GM18861 (cell line): ENCODE data around the gene CIAO3.
A peak's percentile ranks its signal among the peaks of the same experiment; 100 is the strongest.

Source experiments
- ATAC-seq: cut with Tn5 transposase; IDR thresholded peaks from one replicate; pipeline ENCODE4 v1.9.1; 2021; ENCODE audit not compliant: unreplicated experiment

CIAO3 gene

DNA sequence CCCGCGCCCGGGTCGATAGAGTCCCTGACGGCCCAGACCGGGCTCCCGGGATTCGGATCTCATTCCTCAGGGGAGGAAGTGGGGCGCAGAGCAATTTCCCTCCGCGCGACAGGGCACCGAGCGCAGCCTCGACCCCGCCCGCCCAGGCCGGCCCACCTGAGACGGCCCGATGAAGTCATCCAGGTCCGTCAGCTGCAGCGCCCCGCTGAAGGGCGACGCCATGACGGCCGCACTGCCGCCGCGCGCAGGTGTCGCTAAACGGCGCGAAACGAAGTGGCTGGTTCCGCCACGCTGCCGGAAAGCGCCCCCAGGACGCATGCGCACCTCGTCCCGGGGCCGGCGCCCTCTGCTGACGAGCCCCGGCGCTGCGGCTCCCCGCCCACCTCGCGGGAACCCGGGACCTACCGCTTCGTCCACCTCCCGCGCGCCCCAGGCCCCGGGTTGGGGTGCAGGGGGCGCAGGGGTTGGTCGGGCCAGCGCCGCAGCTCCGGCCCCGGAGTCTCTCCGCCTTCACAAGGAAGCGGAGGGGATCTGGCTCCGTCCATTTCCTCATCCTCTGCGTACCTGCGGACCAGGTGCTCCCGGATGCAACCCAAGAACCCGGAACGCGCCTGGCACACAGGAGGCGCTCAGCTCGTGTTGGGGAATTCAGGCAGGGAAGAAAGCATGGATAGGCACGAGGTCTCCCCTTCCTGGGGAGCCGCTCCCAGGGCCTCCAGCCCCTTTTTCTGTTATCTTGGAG is at the start of gene CIAO3:
CIAO3 (minus strand) TSS at position 234 of the 742 bp plus-strand sequence; CDS start at position 222, 12 bp downstream.
- peak; percentile 78 for ATAC-seq

DNA sequence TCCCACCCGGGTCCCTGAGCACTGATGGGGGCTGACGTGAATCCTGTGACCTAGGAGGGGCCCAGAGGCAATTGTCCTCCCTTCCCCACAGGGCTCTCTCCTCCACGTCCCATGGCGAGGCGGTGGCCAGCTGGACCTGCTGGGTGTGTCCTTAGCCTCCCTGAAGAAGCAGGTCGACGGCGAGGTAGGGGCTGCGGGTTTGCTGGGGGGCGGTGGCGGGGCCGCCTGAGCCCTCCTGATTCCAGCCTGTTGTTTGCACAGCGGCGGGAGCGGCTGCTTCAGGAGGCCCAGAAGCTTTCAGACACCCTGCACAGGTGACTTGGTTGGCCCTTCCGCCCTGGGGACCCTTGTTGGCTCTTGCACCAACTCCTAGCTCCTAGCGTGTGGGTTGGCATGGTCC is 49.3 kb upstream of the CIAO3 start:
- no peak for ATAC-seq

- no peak for ATAC-seq
Measured at GRCh38 chr16:789191-789850, 48.5 kb upstream of the CIAO3 start.

DNA sequence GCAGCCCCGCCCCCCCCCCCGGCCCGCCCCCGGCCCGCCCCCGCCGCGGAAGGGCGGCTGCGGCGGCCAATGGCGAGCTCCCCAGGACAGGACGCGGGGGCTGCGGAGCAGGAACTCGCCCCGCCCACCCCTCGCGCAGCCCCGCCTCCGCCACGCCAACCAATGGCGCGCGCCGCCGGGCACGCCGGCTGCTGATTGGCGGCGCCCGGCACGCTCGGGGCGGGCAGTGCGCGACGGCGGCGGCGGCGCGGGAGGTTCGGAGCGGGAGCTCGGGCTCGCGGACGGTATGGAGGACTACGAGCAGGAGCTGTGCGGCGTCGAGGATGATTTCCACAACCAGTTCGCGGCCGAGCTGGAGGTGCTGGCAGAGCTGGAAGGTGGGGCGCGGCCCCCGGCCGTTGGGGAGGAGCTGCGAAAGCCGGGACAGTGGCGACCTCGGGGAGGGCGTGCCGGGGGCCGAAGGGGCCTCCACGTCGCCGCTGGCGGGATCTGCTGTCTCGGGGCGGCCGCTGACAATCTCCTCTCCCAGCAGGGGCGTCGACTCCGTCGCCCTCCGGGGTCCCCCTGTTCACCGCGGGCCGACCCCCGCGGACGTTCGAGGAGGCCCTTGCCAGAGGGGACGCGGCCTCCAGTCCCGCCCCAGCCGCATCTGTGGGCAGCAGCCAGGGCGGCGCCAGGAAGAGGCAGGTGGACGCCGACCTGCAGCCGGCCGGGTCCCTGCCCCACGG is 47.8 kb upstream of the CIAO3 start, which contains the start of gene CHTF18:
CHTF18 (plus strand) TSS at position 222 of the 728 bp plus-strand sequence; CDS start at position 287, 65 bp downstream.
- peak; percentile 62 for ATAC-seq

DNA sequence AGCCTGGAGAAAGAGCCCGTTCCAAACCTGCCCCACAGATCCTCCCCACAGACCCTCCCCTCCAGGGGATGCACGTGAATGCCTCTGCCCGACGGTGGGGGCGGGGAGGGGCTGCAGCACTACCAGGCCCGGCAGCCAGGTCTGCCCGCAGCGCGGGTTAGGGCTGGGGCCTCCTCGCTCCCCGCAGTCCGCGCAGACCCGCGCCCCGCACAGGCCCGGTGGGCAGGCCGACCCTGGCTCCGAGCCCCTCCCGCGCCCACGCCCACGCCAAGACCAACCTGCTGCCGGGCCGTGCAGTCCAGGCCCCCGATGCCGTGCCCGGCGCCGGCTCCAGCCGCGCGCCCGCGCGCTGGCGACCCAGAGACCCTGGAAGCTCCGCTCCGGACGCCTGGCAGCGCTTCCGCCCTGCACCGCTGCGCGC is 47.2 kb upstream of the CIAO3 start, which contains the start of gene RPUSD1:
RPUSD1 (minus strand) TSS at position 404 of the 421 bp plus-strand sequence. CDS start 644 bp downstream, outside the sequence.
- ATAC-seq: no peak

GRCh38 chr16:787321-787966 is 46.6 kb upstream of the CIAO3 start:
- no peak for ATAC-seq

- no peak for ATAC-seq
Measured at GRCh38 chr16:785563-786535, 45.1 kb upstream of the CIAO3 start.

GRCh38 chr16:784431-784830 is 43.6 kb upstream of the CIAO3 start:
- no peak for ATAC-seq

DNA sequence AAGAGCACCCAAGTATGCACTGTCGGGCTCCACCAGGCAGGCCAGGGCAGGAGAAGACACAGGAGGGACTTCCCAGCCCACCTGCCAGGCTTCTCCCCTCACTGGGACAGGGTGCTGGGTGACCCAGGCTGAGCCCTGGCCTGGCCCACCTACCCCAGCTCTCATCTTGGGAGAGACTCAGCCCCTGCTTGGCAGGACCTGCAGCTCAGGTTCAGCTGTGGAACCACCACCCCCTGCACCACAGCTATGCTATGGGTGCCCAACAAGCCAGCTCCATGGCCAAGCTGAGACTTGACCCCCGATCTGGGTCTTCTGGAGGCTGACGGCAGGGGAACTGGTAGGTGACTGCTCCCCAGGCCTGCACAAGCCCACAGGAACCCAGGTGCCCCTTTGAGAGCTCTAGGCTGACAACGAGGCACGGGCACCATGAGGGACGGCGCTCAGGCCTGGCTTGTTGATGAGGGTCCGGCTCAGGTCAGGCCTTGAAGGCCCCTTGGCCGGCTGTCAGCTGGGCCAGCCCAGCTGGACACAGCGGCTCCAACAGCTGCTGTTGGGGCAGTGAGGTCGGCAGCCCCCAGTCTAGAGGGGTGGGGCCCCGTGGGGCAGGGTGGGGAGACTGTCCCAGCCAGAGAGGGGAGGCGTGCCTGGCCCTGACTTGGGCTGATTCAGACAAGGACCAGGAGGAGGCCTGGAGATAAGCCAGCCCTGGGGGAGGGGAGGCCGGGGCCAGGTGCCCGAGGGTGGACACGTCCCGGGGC is 42.8 kb upstream of the CIAO3 start:
- no peak for ATAC-seq

- ATAC-seq: no peak
Measured at GRCh38 chr16:782766-783403, 42.1 kb upstream of the CIAO3 start.

DNA sequence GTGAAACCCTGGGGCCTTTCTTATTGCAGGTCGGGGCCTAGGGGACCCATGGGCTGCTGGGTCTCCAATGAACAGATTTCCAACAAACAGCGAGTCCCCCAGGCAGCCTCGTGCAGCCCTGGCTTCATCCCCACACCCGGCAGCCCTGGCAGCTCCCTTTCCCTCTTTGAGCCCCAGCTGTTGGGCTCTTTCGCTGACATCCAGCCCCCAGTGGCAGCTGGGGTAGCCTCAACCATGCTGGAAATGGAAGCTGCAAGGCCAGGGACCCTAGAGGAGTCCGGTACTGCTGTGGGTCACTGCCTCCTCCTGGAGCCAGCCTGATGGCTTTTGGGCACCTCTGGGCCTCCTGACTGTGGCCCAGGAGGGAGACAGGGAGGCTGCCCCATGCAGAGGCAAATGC is 41.5 kb upstream of the CIAO3 start:
- no peak for ATAC-seq

GRCh38 chr16:781346-782010 is 40.7 kb upstream of the CIAO3 start:
- ATAC-seq: no peak

GRCh38 chr16:780296-780695 is 39.5 kb upstream of the CIAO3 start:
- ATAC-seq: no peak

GRCh38 chr16:779561-779960 is 38.8 kb upstream of the CIAO3 start:
- no peak for ATAC-seq

DNA sequence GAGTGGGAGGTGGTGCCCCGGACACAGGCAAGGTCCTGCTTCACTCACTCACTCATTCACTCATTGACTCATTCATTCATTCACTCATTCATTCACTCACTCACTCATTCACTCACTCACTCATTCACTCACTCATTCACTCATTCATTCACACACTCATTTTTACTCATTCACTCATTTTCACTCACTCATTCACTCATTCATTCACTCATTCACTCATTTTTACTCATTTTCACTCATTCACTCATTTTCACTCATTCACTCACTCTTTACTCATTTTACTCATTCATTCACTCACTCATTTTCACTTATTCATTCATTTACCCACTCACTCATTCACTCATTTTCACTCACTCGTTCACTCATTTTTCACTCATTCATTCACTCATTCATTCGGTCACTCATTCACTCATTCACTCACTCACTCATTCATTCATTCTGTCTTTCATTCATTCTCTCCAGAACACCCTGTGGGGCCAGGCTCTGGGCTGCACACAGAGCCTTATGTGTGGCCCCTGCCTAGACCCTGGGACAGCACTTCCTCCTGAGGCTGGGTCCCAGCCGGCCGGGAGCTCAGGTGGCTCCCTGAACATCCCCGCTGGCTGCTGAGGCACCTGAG is 38.2 kb upstream of the CIAO3 start:
- ATAC-seq: no peak

DNA sequence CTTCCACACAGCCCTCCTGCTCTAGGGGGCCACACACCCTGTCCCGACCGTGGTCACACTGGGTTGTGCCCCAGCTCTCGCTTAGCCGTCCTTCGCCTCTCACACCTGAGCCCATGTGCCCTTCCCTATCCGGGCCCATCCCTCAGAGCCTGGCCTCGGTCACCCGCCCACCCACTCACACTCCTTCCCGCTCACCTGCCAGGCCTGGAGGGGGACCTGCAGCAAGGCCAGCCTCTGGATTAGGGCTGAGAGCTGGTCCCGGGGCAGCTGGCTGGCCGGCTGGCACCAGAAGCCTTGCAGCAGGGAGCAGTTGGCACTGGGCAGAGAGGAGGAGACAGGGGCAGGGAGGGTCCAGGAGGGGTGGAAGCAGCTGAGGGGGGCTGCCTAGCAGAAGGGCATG is 37.6 kb upstream of the CIAO3 start:
- no peak for ATAC-seq

DNA sequence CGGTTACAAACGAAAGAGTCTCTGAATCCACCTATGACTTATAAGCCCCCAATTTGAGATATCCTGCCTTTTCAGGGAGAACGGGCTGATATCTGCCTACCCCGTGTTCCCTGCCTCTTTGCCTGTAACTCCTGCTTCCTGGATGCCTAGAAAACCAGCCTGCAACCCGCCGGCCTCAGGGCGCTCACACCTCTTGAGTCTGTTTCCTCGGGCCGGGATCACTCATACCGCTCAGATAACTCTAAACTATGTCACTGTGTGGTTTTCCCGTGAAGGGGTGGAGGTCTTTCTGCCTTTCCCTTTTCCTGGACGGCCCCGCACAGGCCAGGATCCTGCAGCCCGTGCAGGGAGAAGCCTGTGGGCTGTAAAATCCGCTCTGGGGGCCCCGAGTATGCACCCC is 37.0 kb upstream of the CIAO3 start:
- ATAC-seq: no peak

- no peak for ATAC-seq
Measured at GRCh38 chr16:776824-777223, 36.0 kb upstream of the CIAO3 start.
